OCI-LY3 (cell line): Measurements from ENCODE around the gene PEX16.

Experiments
- CTCF ChIP-seq: fragments of 200-600, 300-600 bp; sonication (generic); IDR thresholded peaks from 2 replicates; pipeline ENCODE4 v1.5.1; 2014; ENCODE audit warnings: antibody characterized with exemption, low read length, low read depth
- EZH2phosphoT487 ChIP-seq: fragments of 200-600 bp; shearing (Covaris generic); IDR thresholded peaks from 2 replicates; pipeline ENCODE4 v1.6.1; 2018; ENCODE audit warnings: antibody characterized with exemption, mixed run types, low read depth

GRCh38 chr11:45906096-45906682 lies 11.5 kb downstream of the PEX16 start:
- no peak for TF ChIP-seq CTCF
- no peak for TF ChIP-seq EZH2phosphoT487
